T-helper 2 cell (primary cell): ENCODE data around the gene LRCH1.

ENCODE experiments used
- DNase-seq, 5 experiments: peaks; one replicate each; pipeline versions ENCODE4 v3.0.0 to v3.0.0-alpha.2; 2012 to 2022

Gene LRCH1

DNA sequence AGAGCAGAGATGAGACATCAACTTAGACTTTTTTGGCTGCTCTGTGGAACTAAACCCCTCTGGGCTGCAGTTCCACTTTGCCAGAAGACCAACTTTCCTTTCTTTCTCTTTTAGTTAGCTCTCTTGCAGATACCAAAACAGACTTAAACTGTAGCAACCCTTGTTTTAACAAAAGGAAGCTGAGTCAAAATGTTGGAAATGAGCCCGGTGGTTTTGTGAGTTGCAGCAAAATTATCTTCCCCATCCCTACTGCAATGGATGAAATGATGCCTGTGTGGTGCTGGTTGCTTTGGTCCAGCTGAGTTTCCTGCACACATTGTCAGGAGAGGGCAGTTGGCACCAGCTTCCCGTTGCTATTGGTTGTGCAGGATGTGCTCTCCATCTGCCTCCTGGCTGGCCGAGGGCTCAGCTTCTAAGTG, 115.3 kb downstream of the LRCH1 start:
- peak in 1 of 5 experiments; percentile 69 for DNase-seq

- no peak for DNase-seq
Observed at GRCh38 chr13:46668931-46669525, 116.1 kb downstream of the LRCH1 start.

DNA sequence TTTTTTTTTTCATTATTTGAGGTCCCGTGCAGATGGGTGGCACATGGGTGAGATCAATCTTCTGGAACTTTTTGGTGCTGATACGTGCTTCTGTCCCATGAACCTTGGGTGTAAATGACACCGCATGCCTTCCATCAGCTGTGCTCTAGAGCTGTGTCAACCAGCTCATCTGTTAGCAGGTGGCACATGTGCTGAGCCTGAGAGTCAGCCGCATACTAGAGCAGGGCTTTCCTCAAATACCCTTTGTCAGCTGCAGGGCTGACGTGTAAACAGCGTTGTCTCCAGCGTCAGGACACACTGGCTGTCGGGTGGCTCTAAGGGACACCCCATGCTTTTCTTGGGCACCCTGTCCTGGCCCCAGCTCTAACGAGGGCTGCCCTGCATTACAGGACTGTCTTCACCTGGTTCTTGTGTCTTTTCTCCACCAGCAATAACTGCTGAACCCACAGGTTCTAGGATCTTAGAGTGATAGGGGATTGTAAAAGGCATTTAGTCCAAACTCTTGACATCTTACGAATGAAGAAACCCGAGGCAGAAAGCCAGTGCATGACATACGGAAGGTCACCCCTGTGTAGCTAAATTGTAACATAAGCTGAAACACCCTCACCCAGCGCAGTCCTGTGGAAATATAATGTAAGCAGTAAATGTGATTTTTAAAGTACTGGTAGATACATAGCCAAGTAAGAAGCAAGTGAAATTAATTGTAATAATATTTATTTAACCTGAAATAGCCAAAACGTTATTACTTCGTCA, 119.5 kb downstream of the LRCH1 start:
- DNase-seq = no peak

GRCh38 chr13:46675016-46675415, 122.0 kb downstream of the LRCH1 start:
- DNase-seq = no peak

GRCh38 chr13:46676378-46676725, 123.4 kb downstream of the LRCH1 start:
- DNase-seq = no peak

DNA sequence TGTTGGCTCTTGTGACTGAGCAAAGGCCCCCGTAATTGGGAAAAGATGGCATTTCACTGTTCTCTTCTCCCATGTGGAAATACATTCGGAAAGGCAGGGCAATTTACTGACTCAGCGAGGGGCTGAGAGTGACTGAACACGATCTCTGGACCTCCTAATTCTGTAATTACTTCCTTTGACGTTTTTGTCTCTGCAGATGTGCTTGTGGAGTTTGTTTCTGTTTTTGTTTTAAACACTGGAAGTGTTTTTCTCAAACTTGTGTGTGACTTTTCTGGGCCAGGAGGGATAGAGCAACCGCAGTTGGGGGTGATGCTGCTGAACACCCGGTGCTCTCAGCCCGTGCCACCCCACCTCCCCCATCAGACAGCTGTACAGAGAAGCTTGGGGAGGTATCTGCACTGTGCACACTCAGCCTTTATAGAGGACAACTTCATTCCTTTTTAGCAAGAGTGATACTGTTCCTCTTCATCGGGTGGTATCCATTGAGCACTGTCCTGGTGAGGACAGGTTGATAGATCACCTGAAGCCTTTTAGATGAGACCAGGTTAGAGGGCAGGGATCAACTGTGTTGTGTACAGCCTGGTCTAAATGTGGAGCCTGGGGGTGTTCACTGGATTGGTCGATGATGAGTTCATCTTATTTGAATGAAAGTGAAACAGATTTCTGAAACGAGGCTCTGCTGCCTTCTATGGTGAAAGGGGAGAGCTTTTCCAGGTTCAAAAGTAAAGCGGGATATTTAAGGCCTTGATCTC, 126.6 kb downstream of the LRCH1 start:
- peak in 2 of 5 experiments; percentile 29 to 62 for DNase-seq

DNA sequence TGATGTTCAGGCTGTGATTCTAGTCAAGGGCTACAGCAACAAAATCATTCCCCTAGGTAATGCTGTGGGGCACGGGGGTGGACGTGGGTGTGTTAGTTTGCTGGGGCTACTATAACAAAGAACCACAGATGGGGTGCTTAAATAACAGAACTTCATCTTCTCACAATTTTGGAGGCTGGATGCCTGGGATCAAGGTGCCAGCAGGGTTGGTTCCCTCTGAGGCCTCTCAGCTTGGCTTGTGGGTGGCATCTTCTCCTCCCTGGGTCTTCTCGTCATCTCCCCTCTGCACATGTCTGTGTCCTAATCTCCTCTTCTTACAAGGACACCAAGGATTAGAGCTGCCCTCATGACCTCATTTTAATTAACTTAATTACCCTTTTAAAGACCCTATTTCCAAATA, 129.0 kb downstream of the LRCH1 start:
- DNase-seq = no peak

DNA sequence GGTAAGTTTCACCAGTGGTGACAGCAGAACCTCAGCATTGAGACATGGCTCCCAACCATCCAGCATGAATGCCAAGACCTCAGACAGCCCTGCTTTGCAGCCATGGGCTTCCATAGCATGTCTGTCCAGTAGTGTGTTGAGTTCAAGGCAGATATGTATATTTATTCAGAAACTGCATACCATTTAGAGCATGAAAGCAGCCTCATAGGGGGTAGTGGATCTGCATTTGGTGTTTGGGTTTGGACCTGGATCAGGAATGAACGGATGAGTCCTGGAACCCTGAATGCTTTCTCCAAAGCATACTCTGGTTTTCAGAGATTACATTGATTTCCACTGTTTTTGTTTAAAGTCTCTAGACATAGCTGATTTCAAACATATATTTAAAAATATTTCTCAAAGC, 129.7 kb downstream of the LRCH1 start:
- no peak for DNase-seq

GRCh38 chr13:46683676-46684260, 130.8 kb downstream of the LRCH1 start:
- DNase-seq = peak in 1 of 5 experiments; percentile 54

GRCh38 chr13:46684287-46685001, 131.5 kb downstream of the LRCH1 start:
- no peak for DNase-seq

GRCh38 chr13:46685006-46685730, 132.2 kb downstream of the LRCH1 start:
- no peak for DNase-seq

DNA sequence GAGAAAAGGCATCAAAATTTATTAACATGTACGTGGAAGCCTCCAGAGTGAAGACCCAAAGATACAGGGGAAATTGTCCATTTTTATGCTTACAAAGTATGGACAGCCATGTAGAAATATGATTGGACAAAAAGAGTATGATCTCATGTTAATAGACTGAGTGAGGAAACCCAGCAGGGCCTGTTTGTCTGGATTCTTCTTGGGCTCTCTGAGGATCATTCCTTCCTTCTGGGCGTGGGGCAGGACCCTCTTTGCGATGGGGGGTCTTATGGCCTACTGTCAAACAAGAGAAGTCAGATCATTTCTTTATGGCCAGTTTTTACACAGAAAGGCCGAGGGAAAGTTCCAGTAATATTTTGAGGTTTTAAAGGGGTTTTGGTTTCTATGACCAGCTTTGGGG, 133.2 kb downstream of the LRCH1 start:
- no peak for DNase-seq

- DNase-seq = peak in 1 of 5 experiments; percentile 43
Observed at GRCh38 chr13:46687810-46688209, 134.8 kb downstream of the LRCH1 start.

DNA sequence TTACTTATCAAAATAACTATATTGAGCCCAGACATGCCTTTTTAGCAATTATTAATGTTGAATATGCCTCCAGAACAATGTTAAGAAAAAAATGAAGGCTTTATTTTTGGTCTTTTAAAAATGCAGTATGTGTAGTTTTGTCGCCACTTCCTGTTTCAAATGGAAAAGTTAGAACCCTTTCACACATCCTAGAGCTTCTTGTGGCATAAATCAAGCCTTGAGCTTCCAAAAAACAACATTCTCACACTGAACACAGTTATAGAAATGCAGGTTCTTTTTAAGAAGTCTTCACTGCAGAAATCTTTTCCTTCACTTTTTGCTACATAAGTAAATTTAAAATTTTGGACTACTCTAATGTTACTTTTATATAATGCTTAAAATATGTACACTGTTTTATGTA, 135.3 kb downstream of the LRCH1 start:
- no peak for DNase-seq

DNA sequence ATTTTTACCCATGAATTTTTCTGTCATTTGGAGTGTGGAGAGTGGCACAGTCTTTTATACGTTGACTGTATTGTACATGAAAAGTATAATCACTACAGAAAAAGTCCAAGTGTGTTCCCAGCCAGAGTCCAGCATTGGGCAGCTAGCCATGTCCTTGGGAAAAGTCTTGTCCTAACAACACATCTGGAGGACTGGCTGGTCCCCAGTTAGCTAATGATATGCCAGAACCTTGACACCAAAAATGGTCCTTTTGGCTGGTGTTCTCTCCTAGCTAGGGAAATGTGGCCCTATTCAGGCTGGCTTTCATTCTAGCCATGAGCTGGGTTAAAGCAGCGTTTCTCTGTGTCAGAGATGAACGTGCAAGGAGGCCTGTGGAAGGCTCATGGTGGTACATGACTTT, 145.0 kb downstream of the LRCH1 start:
- DNase-seq = no peak

DNA sequence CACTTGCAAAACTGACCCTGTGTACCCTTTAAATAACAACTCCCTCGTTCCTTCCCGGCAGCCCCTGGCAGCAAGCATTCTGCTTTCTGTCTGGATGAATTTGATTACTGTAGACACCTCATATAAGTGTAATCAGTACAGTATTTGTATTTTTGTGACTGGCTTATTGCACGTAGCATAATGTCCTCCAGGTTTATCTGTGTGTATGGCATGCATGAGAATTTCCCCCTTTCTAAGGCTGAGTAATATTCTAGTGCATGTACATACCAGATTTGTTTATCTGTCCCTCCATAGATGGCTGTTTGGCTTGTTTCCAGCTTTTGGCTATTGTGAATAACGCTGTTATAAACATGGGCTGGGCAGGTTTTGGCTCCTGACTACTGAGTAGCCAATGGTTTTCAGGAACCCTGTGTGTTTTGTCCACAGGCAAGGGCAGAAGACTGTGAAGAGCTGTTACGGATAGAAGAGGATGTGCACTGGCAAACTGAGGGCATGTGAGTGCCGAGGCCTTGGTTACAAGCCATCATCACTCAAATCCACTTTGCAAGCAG, 146.0 kb downstream of the LRCH1 start:
- no peak for DNase-seq

DNA sequence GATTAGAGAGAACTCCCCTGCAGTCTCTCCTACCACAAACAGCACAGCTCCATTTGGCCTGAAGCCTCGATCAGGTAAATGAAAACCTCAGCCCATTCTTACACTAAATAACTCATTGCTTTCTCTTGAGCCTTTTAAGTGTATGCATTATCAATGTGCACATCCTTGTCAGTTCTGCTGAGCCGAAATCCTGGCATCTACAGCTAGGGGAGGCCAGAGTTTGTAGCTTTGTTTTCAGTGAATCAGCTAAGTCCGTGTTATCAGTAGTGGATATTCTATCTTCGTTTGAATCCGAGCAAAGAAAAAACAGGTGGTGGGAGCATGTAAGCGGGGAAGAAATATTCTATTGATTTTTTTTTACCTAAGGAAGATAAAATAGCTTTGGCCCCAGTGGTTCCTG, 159.6 kb downstream of the LRCH1 start:
- no peak for DNase-seq

GRCh38 chr13:46715363-46715762, 162.4 kb downstream of the LRCH1 start:
- DNase-seq = no peak

GRCh38 chr13:46716821-46717220, 163.9 kb downstream of the LRCH1 start:
- no peak for DNase-seq

DNA sequence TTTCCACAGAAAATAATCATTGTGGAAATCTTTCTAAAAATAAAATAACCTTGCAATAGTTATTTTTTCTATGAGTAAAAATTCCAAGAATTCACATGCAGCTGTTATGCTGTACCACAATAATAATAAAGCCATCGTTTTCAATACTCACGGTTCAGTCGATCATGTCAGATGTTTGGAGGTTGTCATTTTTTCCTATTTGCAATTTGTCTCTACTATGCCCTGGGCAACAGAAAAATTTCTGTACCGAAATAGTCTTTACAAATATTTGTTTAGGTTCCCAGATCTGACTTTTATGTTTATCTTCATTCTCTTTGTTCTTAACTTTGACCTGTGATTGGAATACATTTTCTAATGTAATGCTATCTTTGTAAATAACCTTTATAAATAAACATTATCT, 164.3 kb downstream of the LRCH1 start:
- DNase-seq = no peak

GRCh38 chr13:46717856-46718255, 164.9 kb downstream of the LRCH1 start:
- no peak for DNase-seq

- no peak for DNase-seq
Observed at GRCh38 chr13:46720189-46720588, 167.2 kb downstream of the LRCH1 start.
